GM21390 (cell line): ENCODE data around the gene CD300A.

Source experiments
- ATAC-seq: cut with Tn5 transposase; IDR thresholded peaks from one replicate; pipeline ENCODE4 v1.9.1; 2021; ENCODE audit not compliant: unreplicated experiment

Gene CD300A

GRCh38 chr17:74466111-74466827 is at the start of gene CD300A:
Gene CD300A, plus strand, starts transcription at chr17:74466634. Its CDS starts 70 bp downstream, at chr17:74466704.
- no peak for ATAC-seq

DNA sequence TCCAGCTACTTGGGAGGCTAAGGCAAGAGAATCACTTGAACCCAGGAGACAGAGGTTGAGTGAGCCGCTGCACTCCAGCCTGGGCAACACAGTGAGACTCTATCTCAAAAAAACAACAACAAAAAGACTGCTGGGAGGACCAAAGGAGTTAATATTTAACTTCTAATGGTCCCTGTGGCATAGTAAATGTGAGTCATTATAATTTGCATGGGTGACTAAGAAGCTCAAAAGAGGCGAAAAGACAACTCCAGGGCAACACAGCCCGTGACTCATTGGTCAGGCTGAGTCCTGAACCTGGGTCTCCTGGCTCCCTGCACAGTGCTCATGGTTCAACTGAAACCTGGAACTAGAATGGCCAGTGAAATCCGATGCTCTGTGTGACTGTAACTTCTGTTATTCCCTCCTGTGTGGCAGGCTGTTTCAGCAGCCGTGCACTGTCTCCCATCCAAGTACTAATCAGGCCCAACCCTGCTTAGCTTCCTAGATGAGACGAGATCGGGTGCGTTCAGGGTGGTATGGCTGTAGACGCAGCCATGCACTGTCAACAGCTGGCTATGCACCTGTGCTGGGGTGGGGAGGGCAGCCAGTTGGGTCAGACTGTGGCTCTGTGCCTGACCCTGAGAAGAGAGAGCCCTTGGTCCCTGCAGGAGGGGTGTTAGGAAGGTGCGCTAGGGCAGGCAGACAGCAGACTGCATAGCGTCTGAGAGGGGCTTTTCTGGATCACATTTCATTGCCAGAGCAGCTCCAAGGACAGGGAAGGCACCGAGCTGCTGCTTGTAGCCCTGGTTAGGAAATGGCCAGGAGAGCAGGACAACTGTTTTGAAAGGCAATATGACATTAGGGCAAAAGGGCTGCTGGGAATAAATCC is 49.0 kb upstream of the CD300A start:
- ATAC-seq, result no peak

- ATAC-seq, result no peak
Observed at GRCh38 chr17:74419928-74420411, 46.5 kb upstream of the CD300A start.

DNA sequence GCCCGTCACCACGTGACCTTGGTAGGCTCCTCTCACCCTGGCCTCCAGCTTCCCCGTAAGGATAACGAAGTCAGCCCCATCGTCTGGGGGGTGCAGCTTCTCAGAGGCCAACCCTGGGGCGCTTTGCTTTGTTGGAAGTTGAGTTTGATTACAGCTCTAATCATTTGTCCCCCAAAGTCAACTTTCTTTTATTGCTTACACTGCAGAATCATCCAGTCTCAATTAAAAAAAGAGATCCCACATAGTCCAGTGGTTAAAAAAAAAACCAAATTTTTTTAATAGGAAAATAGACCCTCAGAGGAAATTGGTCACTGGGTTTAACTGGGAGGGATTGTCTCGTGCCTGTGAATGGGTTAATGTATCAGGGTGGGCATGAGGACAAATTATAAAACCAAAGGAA is 42.3 kb upstream of the CD300A start:
- no peak for ATAC-seq

DNA sequence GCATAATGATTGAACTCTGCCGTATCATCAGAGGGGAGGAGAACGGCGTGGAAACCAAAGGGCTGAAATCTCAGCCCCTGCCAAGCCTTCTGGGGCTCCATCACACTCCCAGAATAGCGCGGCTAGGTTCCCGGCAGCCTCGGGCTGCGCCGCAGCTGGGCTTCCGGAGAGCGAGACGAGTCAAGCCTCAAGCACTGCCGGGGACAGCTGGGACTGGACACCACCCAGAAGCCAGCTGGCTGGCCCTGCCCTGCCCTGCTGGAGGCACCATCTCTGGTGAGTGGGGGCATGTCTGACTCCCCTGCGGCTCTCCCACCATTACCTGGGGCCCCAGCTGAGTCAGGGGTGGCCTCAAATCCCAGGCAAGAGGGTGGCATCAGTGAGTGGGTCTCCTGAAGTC is 41.8 kb upstream of the CD300A start:
- no peak for ATAC-seq

DNA sequence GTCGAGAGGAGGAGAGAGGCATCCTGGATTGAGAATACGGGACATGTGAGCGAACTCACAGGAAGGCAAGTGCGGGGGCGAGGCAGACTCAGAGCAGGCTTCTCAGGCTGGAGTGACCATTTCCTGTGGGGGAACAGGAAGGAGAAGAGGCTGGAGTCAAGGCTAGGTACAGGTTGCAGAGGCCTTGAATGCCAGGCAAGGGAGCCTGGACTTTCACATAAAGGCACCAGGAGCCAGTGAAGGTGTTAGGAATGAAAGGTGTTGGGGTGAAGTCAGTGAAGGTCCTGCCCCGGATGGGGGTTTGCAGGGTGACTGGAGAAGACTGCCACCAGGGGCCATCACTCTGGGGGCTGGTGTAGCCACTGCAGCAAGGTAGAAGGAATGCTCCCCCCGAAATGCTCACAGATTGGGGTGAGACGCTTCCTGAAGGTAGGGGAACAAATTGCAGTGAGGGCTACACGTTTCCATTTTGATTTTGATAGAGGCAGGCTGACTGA is 39.8 kb upstream of the CD300A start:
- no peak for ATAC-seq

- ATAC-seq, result no peak
Observed at GRCh38 chr17:74427048-74427762, 39.2 kb upstream of the CD300A start.

GRCh38 chr17:74427763-74428153 is 38.7 kb upstream of the CD300A start:
- ATAC-seq, result no peak

DNA sequence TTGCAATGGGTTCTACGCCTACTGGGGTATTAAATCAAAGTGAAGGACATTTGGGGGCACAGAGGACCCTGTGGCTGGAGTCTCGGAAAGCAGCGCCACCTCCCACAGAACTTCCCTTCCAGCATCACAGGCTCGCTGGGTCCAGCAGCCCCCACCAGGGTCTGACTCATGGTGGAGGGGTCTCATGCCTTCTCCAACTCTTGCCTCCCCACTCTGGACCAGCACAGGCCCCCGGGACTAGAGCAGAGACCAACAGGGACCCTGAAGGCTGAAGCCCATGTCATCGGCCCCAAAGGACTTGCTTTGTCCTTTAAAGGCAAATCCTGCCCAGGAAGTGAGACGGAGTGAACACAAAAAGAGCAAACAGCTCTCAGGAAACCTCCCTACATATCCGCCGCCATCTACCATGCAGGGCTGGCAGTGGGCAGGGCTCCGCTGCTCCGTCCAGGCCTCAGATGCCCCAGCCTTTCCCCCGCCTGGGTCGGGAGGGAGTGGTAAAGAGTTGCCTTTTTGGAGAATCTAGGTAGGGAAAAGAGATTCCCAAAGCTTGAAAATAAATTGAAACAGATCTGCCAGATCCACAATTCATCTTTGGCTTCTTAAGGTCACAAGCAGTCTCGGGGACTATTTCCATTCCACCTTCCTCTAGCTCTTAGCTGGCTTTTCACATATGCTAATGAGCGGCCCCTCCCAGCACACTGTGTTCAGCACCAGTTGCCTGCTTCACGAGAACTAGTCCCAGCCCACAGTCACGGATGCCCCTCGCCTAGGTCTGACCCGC is 36.6 kb upstream of the CD300A start:
- no peak for ATAC-seq

GRCh38 chr17:74430385-74430705 is 36.1 kb upstream of the CD300A start:
- ATAC-seq, result no peak

DNA sequence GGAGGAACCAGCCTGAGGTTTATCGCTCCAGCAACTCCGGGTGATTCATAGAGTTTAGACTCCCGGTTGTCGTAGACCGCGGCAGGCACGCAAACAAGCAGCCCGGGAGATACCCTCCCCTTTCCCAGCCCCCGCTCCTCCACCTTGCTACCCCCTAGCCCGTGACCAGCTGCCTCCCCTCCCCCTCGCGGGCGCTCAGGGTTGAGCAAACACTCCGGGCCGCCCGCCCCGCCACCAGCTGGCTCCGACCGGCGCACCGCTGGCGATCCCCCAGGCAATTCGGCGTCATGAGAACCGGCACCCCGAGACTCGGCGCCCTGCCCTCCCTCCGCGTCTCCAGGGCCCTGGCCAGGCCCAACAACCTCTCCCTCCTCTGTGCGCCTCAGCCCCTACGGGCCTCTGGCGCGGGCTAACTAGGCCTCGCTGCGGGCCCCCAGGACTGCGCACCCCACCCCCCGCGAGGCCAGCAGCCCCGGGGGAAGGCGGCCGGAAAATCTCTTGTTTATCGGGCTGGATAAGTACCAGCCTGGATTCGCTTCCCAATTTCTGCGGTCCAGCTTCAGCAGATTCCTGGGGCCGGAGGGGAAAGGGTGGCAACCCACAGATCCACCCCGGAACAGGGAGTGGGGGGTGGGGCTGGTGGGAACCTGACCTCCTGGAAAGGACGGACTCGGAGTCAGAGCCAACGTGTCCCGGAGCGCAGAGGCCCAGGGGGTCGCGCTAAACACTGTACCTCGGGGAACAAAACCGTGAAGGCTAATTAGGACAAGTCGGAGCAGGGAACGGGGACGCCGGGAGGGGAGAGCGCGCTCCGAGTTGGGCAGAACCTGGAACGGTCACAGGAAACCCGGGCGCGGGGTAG is 35.5 kb upstream of the CD300A start:
- no peak for ATAC-seq

- no peak for ATAC-seq
Observed at GRCh38 chr17:74431568-74432423, 34.6 kb upstream of the CD300A start, which contains the start of gene GPRC5C. Gene GPRC5C, plus strand, starts transcription at chr17:74432088. Its CDS starts 7,689 bp downstream, at chr17:74439777.

GRCh38 chr17:74432424-74432690 is 34.1 kb upstream of the CD300A start:
- ATAC-seq, result no peak

DNA sequence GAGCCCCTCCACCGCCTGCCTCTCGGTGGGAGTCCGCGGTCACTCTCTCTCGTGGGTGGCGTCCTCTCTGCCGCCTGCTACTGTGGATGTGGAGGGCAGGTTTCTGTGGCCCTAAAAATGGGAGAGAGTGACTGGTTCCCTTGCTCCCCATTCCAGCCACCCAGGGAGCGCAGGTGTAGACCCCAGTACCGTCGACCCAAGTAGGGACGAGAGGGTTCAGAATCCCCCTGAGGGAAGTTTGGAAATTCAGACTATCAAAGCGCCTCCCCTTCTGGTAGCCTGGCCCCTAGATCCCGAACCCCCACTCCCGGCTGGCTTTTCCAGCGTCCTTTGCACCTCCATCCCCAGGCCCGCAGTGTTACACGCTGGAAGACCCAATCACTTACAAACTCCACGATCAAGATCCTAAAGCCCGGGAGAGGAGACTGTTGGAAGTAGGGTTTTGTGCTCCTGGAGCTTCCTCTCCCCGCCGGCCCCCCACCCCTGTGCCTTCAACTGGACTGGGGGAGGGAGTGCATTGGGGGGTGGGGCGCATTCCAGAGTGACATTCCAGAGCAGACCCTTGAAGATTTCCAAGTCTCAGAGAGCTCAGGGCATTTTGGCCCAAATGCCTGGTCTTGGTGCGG is 33.6 kb upstream of the CD300A start:
- no peak for ATAC-seq

GRCh38 chr17:74433421-74434121 is 32.9 kb upstream of the CD300A start:
- no peak for ATAC-seq

DNA sequence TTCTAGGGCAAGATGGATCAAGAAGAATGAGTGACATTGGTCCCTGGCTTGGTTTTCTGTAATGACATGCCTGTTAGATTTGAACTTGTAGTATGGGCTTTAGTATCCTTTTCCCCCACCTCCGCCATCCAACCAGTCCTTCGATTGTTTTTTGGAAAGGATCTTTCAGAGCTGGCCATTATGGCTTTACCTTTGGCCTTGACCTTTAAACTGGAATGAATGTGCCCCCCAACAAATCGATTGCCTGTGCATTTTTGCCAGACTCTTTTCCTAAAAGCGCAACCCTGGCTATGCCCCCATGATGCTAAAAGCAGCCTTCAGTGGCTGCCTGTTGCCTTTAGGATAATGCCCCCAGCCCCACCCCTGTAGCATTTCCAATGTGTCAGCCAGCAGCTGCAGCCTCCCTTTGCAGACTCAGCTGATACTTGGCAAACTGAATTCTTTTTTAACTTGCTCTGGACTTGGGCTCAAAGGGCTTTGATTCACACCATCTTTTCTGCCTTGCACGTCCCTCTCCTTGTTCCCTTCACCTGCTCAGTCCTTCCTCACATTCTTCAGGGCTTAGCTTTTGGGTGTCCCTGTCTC is 30.6 kb upstream of the CD300A start:
- ATAC-seq, result no peak

DNA sequence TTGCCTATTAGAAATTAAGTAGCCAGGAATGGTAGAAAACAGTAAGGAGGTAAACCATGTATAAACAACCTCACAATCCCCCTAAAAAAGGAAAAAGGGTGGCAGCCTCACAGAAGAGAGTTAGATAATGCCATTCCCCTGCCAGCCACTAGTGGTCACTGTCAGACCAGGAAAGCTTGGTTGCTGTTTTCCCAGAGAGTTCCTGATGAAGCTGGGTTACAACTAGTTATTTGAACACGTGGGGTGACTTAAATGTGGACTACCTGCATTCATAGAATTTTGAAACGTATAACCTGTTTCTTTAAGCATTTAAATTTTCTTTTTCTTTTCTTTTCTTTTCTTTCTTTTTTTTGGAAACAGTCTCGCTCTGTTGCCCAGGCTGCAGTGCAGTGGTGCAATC is 28.7 kb upstream of the CD300A start:
- no peak for ATAC-seq
